Spinal cord (tissue), 10 donors: ENCODE measurements around the gene YES1. TPM values are rescaled to one million over a fixed set of nuclear protein-coding genes. Genes with fewer than 3 reads are reported as not detected.
A peak's percentile ranks its signal among the peaks of the same experiment; 100 is the strongest.

Source experiments
- DNase-seq, 6 donors: peaks; one replicate each; pipeline versions ENCODE4 v3.0.0 to v3.0.0-alpha.2; 2013 to 2015; ENCODE audit warnings: low spot score in 6 of 6, low read depth in 4 of 6
- H3K27ac ChIP-seq: one replicate; pipeline ENCODE4 v1.5.1; 2013; ENCODE audit warnings: low read depth, low read length, control low read depth
- H3K27me3 ChIP-seq: one replicate; pipeline ENCODE4 v1.6.1; 2013; ENCODE audit warnings: low read length; ENCODE audit not compliant: control insufficient read depth, insufficient read depth
- H3K36me3 ChIP-seq: one replicate; pipeline ENCODE4 v1.6.1; 2013; ENCODE audit warnings: low read length; ENCODE audit not compliant: control insufficient read depth, insufficient read depth
- H3K4me1 ChIP-seq: one replicate; pipeline ENCODE4 v1.6.1; 2013; ENCODE audit warnings: low read length; ENCODE audit not compliant: control insufficient read depth, insufficient read depth
- H3K4me3 ChIP-seq: one replicate; pipeline ENCODE4 v1.5.1; 2013; ENCODE audit warnings: low read depth, low read length, control low read depth
- H3K9me3 ChIP-seq: one replicate; pipeline ENCODE4 v1.6.1; 2013; ENCODE audit warnings: low read length; ENCODE audit not compliant: control insufficient read depth, insufficient read depth
- WGBS: methylation state at CpG from one replicate; pipeline ENCODE4 v1.1.5; 2013; ENCODE audit warnings: missing lambda C conversion rate; ENCODE audit not compliant: insufficient coverage; 5-methylcytosine and 5-hydroxymethylcytosine counted together
- polyA plus RNA-seq, 2 donors: library from polyadenylated mRNA; unstranded; fragments of 120-200 nt; gene quantifications; one replicate each; pipeline ENCODE4 v1.2.1, GENCODE V29; 2013; ENCODE audit not compliant: insufficient read length in 2 of 2
- total RNA-seq, 2 donors: library from RNA; depleted of rRNA in 1 of 2; stranded (reverse); fragments of 120-200 nt in 1 of 2; fragments of >200 nt in 1 of 2; gene quantifications; one replicate each; pipeline versions ENCODE4 v1.2.3 to v1.2.4, GENCODE V29; 2013 to 2014
- donor health status: healthy.

The YES1 gene
- total and polyA plus RNA-seq, 4 donors = 41.7 to 66.6 (median 58.6) TPM

GRCh38 chr18:840023-840408 lies 28.0 kb upstream of the YES1 start:
- Histone ChIP-seq H3K27me3 (no peaks in the 10 kb centered on the region), H3K36me3 (no peaks in the 10 kb centered on the region), H3K4me1 (peaks cover 4% of the 10 kb centered on the region), H3K4me3 (no peak overlapping the region), H3K9me3 (no peaks in the 10 kb centered on the region), H3K27ac (no peak overlapping the region)
- DNase-seq = no peak
- WGBS = no CpG with 5 or more reads among the region's 1 CpG

DNA sequence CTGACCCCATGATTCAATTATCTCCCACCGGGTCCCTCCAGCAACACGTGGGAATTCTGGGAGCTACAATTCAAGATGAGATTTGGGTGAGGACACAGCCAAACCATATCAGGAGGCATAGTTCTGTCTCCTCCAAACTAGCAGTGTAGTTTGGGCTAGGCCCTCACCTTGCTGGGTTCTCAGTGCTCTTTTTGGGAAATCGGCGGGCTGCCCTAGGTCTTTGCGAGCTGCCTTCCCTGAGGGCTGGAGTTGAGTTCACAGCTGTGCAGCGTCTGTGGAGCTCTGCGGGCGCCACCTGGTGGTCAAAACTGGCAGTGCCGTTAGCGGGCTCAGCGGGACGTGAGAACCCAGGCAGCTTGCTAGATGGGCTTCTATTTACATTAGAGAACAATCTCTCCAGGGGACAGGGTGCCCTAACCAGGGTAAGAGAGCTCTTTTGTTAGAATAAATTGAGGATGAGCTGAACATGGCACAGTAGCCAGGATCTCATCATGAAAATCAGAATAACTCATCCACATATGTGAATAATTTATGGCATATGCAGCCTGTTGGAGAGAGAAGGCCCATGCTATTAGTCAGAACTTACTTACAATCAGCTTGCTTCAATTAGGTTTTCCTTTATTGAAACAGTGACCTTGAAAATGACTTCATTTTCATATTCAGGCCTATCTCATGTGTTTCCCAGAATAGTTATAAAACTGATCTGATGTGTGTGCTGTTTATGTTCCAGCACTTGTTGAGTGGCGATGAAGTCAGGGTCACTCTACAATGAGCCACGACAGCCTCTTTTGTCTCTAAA lies 27.4 kb upstream of the YES1 start:
- no peaks in the 10 kb centered on the region for H3K36me3 ChIP-seq
- no peak overlapping the region for H3K4me3 ChIP-seq
- WGBS = 22% methylated on average over 9 of the region's 14 CpGs
- peak; percentile 47 to 92 (median 60) for DNase-seq
- no peak overlapping the region for H3K27ac ChIP-seq
- H3K4me1 ChIP-seq = peaks cover 4% of the 10 kb centered on the region
- H3K27me3 ChIP-seq = no peaks in the 10 kb centered on the region
- H3K9me3 ChIP-seq = no peaks in the 10 kb centered on the region

DNA sequence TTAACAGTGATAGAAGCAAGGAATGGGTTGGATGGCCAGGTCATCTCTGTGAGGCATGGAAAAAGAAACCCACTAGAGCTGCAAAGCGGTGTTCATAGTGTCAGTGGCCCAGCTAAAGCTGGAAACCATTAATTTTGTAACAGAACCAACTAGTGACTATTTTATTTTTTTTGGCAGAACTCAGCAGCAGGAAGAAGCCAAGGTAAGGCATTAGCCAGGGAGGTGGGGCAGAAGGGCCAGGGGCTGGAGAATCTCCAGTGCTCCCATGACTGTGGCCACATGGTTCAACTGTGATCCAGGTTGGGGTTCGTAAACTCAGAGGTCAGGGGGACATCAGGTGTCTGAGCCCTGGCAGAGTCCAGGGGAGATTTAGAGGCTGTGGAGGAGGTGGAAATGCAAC lies 25.9 kb upstream of the YES1 start:
- DNase-seq = no peak
- H3K27me3 ChIP-seq = no peaks in the 10 kb centered on the region
- H3K4me3 ChIP-seq = no peak overlapping the region
- H3K36me3 ChIP-seq = no peaks in the 10 kb centered on the region
- WGBS = 86% methylated on average over 1 of the region's 2 CpGs
- H3K9me3 ChIP-seq = no peaks in the 10 kb centered on the region
- peaks cover 4% of the 10 kb centered on the region for H3K4me1 ChIP-seq
- no peak overlapping the region for H3K27ac ChIP-seq

GRCh38 chr18:834082-834720 lies 22.2 kb upstream of the YES1 start:
- Histone ChIP-seq H3K27me3 (no peaks in the 10 kb centered on the region), H3K27ac (no peak overlapping the region), H3K36me3 (no peaks in the 10 kb centered on the region), H3K4me3 (no peak overlapping the region), H3K9me3 (no peaks in the 10 kb centered on the region), H3K4me1 (peaks cover 5% of the 10 kb centered on the region)
- DNase-seq = no peak
- 92% methylated on average over 7 of the region's 8 CpGs for WGBS

- no peaks in the 10 kb centered on the region for H3K27me3 ChIP-seq
- no peaks in the 10 kb centered on the region for H3K36me3 ChIP-seq
- no peak for DNase-seq
- no peaks in the 10 kb centered on the region for H3K9me3 ChIP-seq
- H3K4me3 ChIP-seq = no peak overlapping the region
- WGBS = 93% methylated on average over 4 of the region's 4 CpGs
- H3K4me1 ChIP-seq = peaks cover 4% of the 10 kb centered on the region
- no peak overlapping the region for H3K27ac ChIP-seq
Observed at GRCh38 chr18:833197-833596, 21.2 kb upstream of the YES1 start.

GRCh38 chr18:832085-832681 lies 20.1 kb upstream of the YES1 start:
- H3K27ac ChIP-seq = no peak overlapping the region
- 12% methylated on average over 15 of the region's 16 CpGs for WGBS
- DNase-seq = peak in 2 of 6 donors; percentile 16 to 20
- peaks cover 4% of the 10 kb centered on the region for H3K4me1 ChIP-seq
- H3K4me3 ChIP-seq = no peak overlapping the region
- H3K9me3 ChIP-seq = no peaks in the 10 kb centered on the region
- H3K27me3 ChIP-seq = no peaks in the 10 kb centered on the region
- no peaks in the 10 kb centered on the region for H3K36me3 ChIP-seq

DNA sequence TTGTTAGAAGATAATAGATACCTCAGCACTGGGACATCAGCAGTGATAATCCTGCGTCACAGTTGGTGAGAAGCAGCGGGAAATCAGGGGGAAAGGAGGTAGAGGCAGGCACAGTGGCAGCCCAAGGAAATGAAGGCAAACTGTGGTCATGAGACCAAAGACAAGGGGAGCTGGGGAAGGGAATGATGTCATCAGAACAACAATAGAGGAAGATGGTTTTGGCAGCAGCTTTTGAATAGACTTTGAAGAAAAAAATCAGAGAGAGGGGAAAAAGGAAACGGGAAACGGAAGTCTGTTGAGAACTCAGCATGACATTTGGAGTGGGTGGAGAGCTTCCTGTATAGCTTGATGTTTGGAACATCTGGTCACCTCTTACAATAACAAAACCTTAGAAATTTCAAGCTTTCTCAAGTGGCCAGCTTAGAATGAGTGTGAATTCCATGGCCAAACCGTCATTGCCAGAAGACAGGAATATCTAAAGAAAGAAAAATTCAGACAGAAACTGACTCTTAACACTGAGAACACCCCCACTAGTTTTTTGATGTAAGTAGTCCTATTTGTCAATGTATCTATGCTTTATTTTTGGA lies 18.4 kb upstream of the YES1 start:
- no peak overlapping the region for H3K4me3 ChIP-seq
- peak overlapping the region; percentile 57 for H3K27ac ChIP-seq
- WGBS = 47% methylated on average over 2 of the region's 5 CpGs

GRCh38 chr18:829432-829831 lies 17.4 kb upstream of the YES1 start:
- Histone ChIP-seq H3K36me3 (no peaks in the 10 kb centered on the region), H3K4me1 (peaks cover 4% of the 10 kb centered on the region), H3K9me3 (no peaks in the 10 kb centered on the region), H3K27ac (no peak overlapping the region), H3K27me3 (no peaks in the 10 kb centered on the region), H3K4me3 (no peak overlapping the region)
- no peak for DNase-seq
- 91% methylated on average over 4 of the region's 6 CpGs for WGBS

More for the DNA sequence above, 18.4 kb upstream of the YES1 start:
- Histone ChIP-seq H3K27me3 (no peaks in the 10 kb centered on the region), H3K9me3 (no peaks in the 10 kb centered on the region), H3K4me1 (peaks cover 4% of the 10 kb centered on the region), H3K36me3 (no peaks in the 10 kb centered on the region)
- peak in 2 of 6 donors; percentile 20 to 55 for DNase-seq

DNA sequence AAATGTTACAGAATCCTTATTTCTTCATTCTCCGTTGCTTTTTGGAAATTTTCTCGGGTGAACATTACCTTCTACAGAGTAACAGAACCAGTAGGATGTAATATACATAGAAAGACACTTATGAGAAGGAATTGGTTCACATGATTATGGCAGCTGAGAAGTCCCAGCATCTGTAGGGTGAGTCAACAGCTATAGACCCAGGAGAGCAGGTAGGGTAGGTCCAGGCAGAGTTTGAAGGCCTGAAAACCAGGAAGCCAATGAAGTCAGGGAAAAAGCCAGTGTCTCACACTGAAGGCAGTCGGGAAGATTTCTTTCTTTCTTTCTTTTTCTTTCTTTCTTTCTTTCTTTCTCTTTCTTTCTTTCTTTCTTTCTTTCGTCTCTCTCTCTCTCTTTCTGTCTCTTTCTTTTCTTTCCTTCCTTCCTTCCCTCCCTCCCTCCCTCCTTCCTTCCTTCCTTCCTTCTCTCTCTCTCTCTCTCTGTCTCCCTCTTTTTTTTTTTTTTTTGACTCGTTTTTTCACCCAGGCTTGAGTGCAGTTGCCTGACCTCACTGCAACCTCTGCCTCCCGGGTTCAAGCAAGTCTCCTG lies 15.1 kb upstream of the YES1 start:
- Histone ChIP-seq H3K27me3 (no peaks in the 10 kb centered on the region), H3K4me1 (peaks cover 3% of the 10 kb centered on the region), H3K4me3 (no peak overlapping the region), H3K9me3 (no peaks in the 10 kb centered on the region), H3K36me3 (no peaks in the 10 kb centered on the region), H3K27ac (no peak overlapping the region)
- no peak for DNase-seq
- WGBS = 100% methylated on average over 2 of the region's 6 CpGs
